ENCODE results near the gene CYB561D2. TPM values are rescaled to one million over a fixed set of nuclear protein-coding genes. Genes with fewer than 3 reads are reported as not detected.
A peak's percentile ranks its signal among the peaks of the same experiment; 100 is the strongest.

The CYB561D2 gene
- total and polyA plus RNA-seq, 10 of the 15 experiments (the other 5 are each of a cell fraction or from before 2014, with no cell fraction given) = 7.6 to 39.2 (median 18.8) TPM

DNA sequence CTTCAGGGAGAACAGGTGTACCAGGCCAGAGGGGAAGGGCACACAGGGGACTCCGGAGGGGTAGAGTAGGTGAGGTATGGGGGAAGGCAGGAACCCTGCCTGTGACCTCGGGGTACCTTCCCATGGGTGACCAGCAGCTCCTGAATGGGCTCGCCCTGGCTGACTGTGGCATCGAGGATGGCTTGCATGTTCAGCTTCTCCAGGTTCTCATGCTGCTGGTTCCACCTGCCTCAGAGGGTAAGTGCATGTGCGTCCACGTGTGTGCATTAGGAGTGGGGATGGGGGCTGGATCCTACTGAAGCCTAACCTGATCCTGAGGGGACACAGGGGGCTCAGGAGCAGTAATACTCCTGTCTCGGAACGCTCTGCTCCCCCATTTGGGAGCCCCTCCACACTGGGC is 5.7 kb upstream of the CYB561D2 start:
- no peak for TF ChIP-seq PAX8 (IDR thresholded peaks at IDR 0.05)
- TF ChIP-seq CTCF (IDR thresholded peaks at IDR 0.05 in 2 of 3, conservative IDR thresholded peaks at IDR 0.05 in 1 of 3; ENCODE audit: control insufficient read depth in 2 of 3, extremely low read depth in 1 of 3, insufficient read depth in 1 of 3, low read depth in 3 of 3, low read length in 3 of 3) = no peak
- no peak for TF ChIP-seq BRCA1 (IDR thresholded peaks at IDR 0.05; ENCODE audit: low read depth, low read length)
- TF ChIP-seq SIN3A (IDR thresholded peaks at IDR 0.05; ENCODE audit: low read depth, low read length) = no peak
- TF ChIP-seq, protein P1, sequence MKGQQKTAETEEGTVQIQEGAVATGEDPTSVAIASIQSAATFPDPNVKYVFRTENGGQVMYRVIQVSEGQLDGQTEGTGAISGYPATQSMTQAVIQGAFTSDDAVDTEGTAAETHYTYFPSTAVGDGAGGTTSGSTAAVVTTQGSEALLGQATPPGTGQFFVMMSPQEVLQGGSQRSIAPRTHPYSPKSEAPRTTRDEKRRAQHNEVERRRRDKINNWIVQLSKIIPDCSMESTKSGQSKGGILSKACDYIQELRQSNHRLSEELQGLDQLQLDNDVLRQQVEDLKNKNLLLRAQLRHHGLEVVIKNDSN (IDR thresholded peaks at IDR 0.05; ENCODE audit: borderline replicate concordance, extremely low read length, insufficient read depth, low read depth, low read length) = no peak
- TF ChIP-seq SKIL (IDR thresholded peaks at IDR 0.05; ENCODE audit: low read depth, poor library complexity, severe bottlenecking) = no peak
- no peak for TF ChIP-seq ESRRA (IDR thresholded peaks at IDR 0.05; ENCODE audit: low read length)
- no peak for TF ChIP-seq KLF5 (IDR thresholded peaks at IDR 0.05; ENCODE audit: partially characterized antibody)
- Histone ChIP-seq H3K27ac (ENCODE audit: control insufficient read depth, insufficient read depth) (no peak overlapping the region), H3K27me3 (replicated peaks in 1 of 2; ENCODE audit: control insufficient read depth in 2 of 2, insufficient read depth in 2 of 2, low read length in 1 of 2) (no peaks in the 10 kb centered on the region), H4K20me1 (ENCODE audit: control insufficient read depth, insufficient read depth) (no peaks in the 10 kb centered on the region), H3K9me3 (replicated peaks; ENCODE audit: control insufficient read depth, insufficient read depth, low read length) (no peaks in the 10 kb centered on the region), H3K4me1 (ENCODE audit: control insufficient read depth, insufficient read depth, low read length) (peaks cover 16% of the 10 kb centered on the region), H3K79me2 (ENCODE audit: control insufficient read depth, insufficient read depth, low read length) (peaks cover 13% of the 10 kb centered on the region), H3K4me3 (peak overlapping the region; percentile 58; the same call in 1 of the 2 replicates), H2AFZ (ENCODE audit: control insufficient read depth, low read depth, low read length) (no peak overlapping the region), H3K4me2 (ENCODE audit: control insufficient read depth, insufficient read depth) (no peak overlapping the region; the same call in 1 of the 2 replicates), H3K36me3 (ENCODE audit: control insufficient read depth in 2 of 2, insufficient read depth in 2 of 2, low read length in 1 of 2) (peaks cover 0 to 5% of the 10 kb centered on the region in 2 experiments; a peak in 1 of 4 replicates), H3K9ac (ENCODE audit: control insufficient read depth, insufficient read depth, low read length) (no peak overlapping the region)
- WGBS (ENCODE audit: insufficient coverage, insufficient replicate concordance, low lambda C conversion rate, missing lambda C conversion rate) = 62% methylated on average over 6 of the region's 8 CpGs
- RAD21 ChIA-PET (ENCODE audit: unreplicated experiment) = no interaction called here
- POLR2A ChIA-PET = interaction anchor here (0.7 to 1.3 kb wide), 3 partner anchors 8 to 169 kb away, joined by 3 read pairs; no protein-coding TSS in a partner anchor
- FAIRE-seq (no peak), DNase-seq (ENCODE audit: low read depth, low spot score) (no peak), ATAC-seq (no peak)
- intact Hi-C loops (cut with micrococcal nuclease; ENCODE audit: unreplicated experiment) (no loop called here), in situ Hi-C loops (cut with MboI) (loop anchor here (5.0 kb wide), 1 partner anchor 202 kb away; no protein-coding TSS in a partner anchor)
- SMC1A ChIA-PET (ENCODE audit: uncharacterized antibody, unreplicated experiment) = no interaction called here
- CTCF ChIA-PET = interaction anchor here (0.9 to 1.6 kb wide), 6 partner anchors 8 to 268 kb away, joined by 3 to 4 read pairs (median 3); no protein-coding TSS in a partner anchor
- BruUV-seq (replicated peaks) = no TSS peak

Measured in GM12878 (cell line).